Glutamatergic neuron (in vitro differentiated cells): Measurements from ENCODE around the gene SLC25A44. TPM values are rescaled to one million over a fixed set of nuclear protein-coding genes. Genes with fewer than 3 reads are reported as not detected.
A peak's percentile ranks its signal among the peaks of the same experiment; 100 is the strongest.

Experiments used
- DNase-seq: peaks from one replicate; pipeline ENCODE4 v3.0.0; 2022
- H3K27ac Mint-ChIP-seq: one replicate; pipeline ENCODE4 v1.8.0; 2020; ENCODE audit warnings: mild to moderate bottlenecking, mixed read lengths, inconsistent platforms; ENCODE audit not compliant: unreplicated experiment
- H3K27me3 Mint-ChIP-seq: one replicate; pipeline ENCODE4 v1.8.0; 2020; ENCODE audit warnings: mild to moderate bottlenecking, moderate library complexity, mixed read lengths, inconsistent platforms; ENCODE audit not compliant: unreplicated experiment
- H3K36me3 Mint-ChIP-seq: one replicate; pipeline ENCODE4 v1.8.0; 2020; ENCODE audit warnings: mild to moderate bottlenecking, mixed read lengths, inconsistent platforms; ENCODE audit not compliant: unreplicated experiment
- H3K4me1 Mint-ChIP-seq: one replicate; pipeline ENCODE4 v1.8.0; 2020; ENCODE audit warnings: mild to moderate bottlenecking, low read depth, mixed read lengths, inconsistent platforms; ENCODE audit not compliant: unreplicated experiment
- H3K4me3 Mint-ChIP-seq: one replicate; pipeline ENCODE4 v1.8.0; 2020; ENCODE audit warnings: mild to moderate bottlenecking, mixed read lengths, inconsistent platforms; ENCODE audit not compliant: unreplicated experiment
- H3K9me3 Mint-ChIP-seq: one replicate; pipeline ENCODE4 v1.8.0; 2020; ENCODE audit warnings: mild to moderate bottlenecking, moderate library complexity, mixed read lengths, inconsistent platforms; ENCODE audit not compliant: unreplicated experiment
- CTCF ChIP-seq: fragments of 200-600 bp; sonication (generic); IDR thresholded peaks from one replicate; pipeline ENCODE4 v1.5.0; 2021; ENCODE audit not compliant: partially characterized antibody, unreplicated experiment
- total RNA-seq: library from RNA; stranded (reverse); fragmentation: NEBNext Ultra II Directional; extraction: Animal tissue kit (Norgen Biotek cat#: 25700); gene quantifications from one replicate; pipeline ENCODE4 v1.2.1, GENCODE V29; 2021; ENCODE audit not compliant: unreplicated experiment

SLC25A44 gene
- total RNA-seq, 1 donor from 2014 or later, result 66.0 TPM

DNA sequence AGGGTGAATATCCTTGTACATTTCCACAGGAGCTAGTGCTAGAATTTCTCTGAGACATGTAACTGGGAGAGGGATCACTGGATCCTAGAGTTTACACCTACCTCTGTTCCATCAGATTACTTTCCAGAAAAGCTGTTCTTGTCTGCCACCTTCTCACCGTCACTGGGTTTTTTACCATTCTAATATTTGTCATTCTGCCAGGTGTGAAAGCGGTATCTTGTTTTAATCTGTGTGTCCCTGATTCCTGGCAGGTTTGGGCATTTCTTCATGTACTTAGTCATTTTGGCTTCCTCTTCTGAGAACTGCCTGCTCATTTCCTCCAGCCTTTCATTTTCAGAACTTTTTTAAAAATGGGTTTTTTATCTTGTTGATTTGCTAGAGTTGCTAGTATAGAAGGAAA, 24.0 kb downstream of the SLC25A44 start:
- peaks cover 5% of the 10 kb centered on the region for H3K4me1 Mint-ChIP-seq
- no peak for TF ChIP-seq CTCF
- H3K27me3 Mint-ChIP-seq, result peaks cover 5% of the 10 kb centered on the region
- H3K27ac Mint-ChIP-seq, result peak overlapping the region; percentile 38
- DNase-seq, result no peak
- peaks cover 8% of the 10 kb centered on the region for H3K9me3 Mint-ChIP-seq
- H3K4me3 Mint-ChIP-seq, result no peak overlapping the region
- H3K36me3 Mint-ChIP-seq, result peaks cover 5% of the 10 kb centered on the region

DNA sequence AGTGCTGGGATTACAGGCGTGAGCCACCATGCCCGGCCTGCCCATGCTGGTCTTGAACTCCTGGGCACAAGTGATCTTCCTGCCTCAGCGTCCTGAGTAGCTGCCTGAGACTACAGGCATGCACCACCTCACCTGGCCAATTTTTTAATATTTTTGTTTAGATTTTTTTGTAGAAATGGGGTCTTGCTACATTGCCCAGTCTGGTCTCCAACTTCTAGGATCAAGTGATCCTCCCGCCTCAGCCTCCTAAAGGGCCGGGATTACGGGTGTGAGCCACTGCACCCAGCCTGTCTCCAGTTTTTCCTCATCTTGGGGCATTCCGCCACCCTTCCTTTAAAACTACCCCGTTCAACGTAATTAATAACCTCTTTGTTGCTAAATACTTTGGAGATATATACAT, 26.3 kb downstream of the SLC25A44 start:
- no peak overlapping the region for H3K27ac Mint-ChIP-seq
- H3K27me3 Mint-ChIP-seq, result peaks cover 2% of the 10 kb centered on the region
- H3K9me3 Mint-ChIP-seq, result peaks cover 4% of the 10 kb centered on the region
- no peak for DNase-seq
- peaks cover 8% of the 10 kb centered on the region for H3K4me1 Mint-ChIP-seq
- no peak for TF ChIP-seq CTCF
- no peak overlapping the region for H3K4me3 Mint-ChIP-seq
- H3K36me3 Mint-ChIP-seq, result peaks cover 5% of the 10 kb centered on the region

GRCh38 chr1:156221986-156222692, 28.2 kb downstream of the SLC25A44 start:
- peaks cover 8% of the 10 kb centered on the region for H3K4me1 Mint-ChIP-seq
- TF ChIP-seq CTCF, result no peak
- DNase-seq, result no peak
- H3K27ac Mint-ChIP-seq, result no peak overlapping the region
- peaks cover 6% of the 10 kb centered on the region for H3K9me3 Mint-ChIP-seq
- H3K27me3 Mint-ChIP-seq, result no peaks in the 10 kb centered on the region
- H3K4me3 Mint-ChIP-seq, result no peak overlapping the region
- peaks cover 5% of the 10 kb centered on the region for H3K36me3 Mint-ChIP-seq

GRCh38 chr1:156225677-156226014, 31.7 kb downstream of the SLC25A44 start:
- DNase-seq, result no peak
- Mint-ChIP-seq H3K4me3 (no peak overlapping the region), H3K36me3 (peaks cover 5% of the 10 kb centered on the region), H3K27ac (peak overlapping the region; percentile 14), H3K4me1 (peaks cover 8% of the 10 kb centered on the region), H3K27me3 (peaks cover 2% of the 10 kb centered on the region), H3K9me3 (peaks cover 6% of the 10 kb centered on the region)
- no peak for TF ChIP-seq CTCF

DNA sequence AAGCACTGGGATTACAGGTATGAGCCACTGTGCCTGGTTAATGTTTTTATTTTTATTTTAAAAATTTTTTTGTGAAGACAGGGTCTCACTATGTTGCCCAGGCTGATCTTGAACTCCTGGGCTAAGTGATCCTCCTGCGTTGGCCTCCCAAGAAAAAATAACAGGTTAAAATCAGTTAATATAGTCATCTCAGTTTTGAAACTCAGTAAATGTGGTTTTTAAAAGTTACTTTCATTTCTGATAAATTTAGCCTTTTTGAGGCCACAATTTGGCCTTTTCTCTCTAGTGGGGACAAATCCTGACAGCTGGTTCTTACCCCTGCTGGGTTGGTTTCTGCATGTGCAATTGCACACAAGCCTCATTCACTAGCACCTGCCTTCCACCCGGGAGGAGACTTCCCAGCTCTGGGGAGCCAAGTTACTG, 32.2 kb downstream of the SLC25A44 start:
- no peak for DNase-seq
- H3K4me1 Mint-ChIP-seq, result peaks cover 8% of the 10 kb centered on the region
- peaks cover 2% of the 10 kb centered on the region for H3K36me3 Mint-ChIP-seq
- H3K27me3 Mint-ChIP-seq, result peaks cover 2% of the 10 kb centered on the region
- no peak for TF ChIP-seq CTCF
- peaks cover 5% of the 10 kb centered on the region for H3K9me3 Mint-ChIP-seq
- no peak overlapping the region for H3K4me3 Mint-ChIP-seq
- no peak overlapping the region for H3K27ac Mint-ChIP-seq
